DMS53 (cell line): ENCODE measurements around the gene UCP2.

Experiments used
- DNase-seq: peaks from one replicate; lab custom pipeline; 2025; lab: John Stamatoyannopoulos, UW

The UCP2 gene

GRCh38 chr11:73971175-73971719 is 11.4 kb downstream of the UCP2 start:
- peak; percentile 78 for DNase-seq

GRCh38 chr11:73969991-73970800 is 12.4 kb downstream of the UCP2 start:
- DNase-seq = peak; percentile 75

GRCh38 chr11:73969091-73969490 is 13.6 kb downstream of the UCP2 start:
- DNase-seq = peak; percentile 65

GRCh38 chr11:73968356-73968966 is 14.2 kb downstream of the UCP2 start:
- peak; percentile 71 for DNase-seq

- DNase-seq = peak; percentile 71
These were observed 16.9 kb downstream of the UCP2 start for GRCh38 chr11:73965764-73966121.

- DNase-seq = peak; percentile 71
These were observed 17.4 kb downstream of the UCP2 start for GRCh38 chr11:73965076-73965763.

GRCh38 chr11:73963861-73964260 is 18.8 kb downstream of the UCP2 start:
- no peak for DNase-seq

GRCh38 chr11:73962101-73962705 is 20.4 kb downstream of the UCP2 start:
- DNase-seq = no peak

- no peak for DNase-seq
These were observed 21.3 kb downstream of the UCP2 start for GRCh38 chr11:73961321-73961720.

GRCh38 chr11:73958521-73959141 is 24.0 kb downstream of the UCP2 start:
- DNase-seq = no peak

GRCh38 chr11:73957654-73958361 is 24.8 kb downstream of the UCP2 start:
- no peak for DNase-seq

GRCh38 chr11:73956876-73957653 is 25.6 kb downstream of the UCP2 start:
- DNase-seq = no peak

GRCh38 chr11:73951797-73952196 is 30.8 kb downstream of the UCP2 start:
- peak; percentile 100 for DNase-seq

GRCh38 chr11:73950869-73951710 is 31.6 kb downstream of the UCP2 start, which contains the start of gene DNAJB13:
DNAJB13 (plus strand) TSS chr11:73951026; CDS start chr11:73951070, 44 bp downstream.
- DNase-seq = peak; percentile 98

- DNase-seq = no peak
These were observed 32.7 kb downstream of the UCP2 start for GRCh38 chr11:73949912-73950311.

GRCh38 chr11:73949246-73949645 is 33.4 kb downstream of the UCP2 start:
- no peak for DNase-seq

- DNase-seq = no peak
These were observed 35.7 kb downstream of the UCP2 start for GRCh38 chr11:73946798-73947458.

GRCh38 chr11:73945396-73945795 is 37.2 kb downstream of the UCP2 start:
- no peak for DNase-seq

GRCh38 chr11:73944901-73945300 is 37.7 kb downstream of the UCP2 start:
- DNase-seq = no peak
